GM13976 (cell line): ENCODE results near the gene HDLBP.

ENCODE experiments used
- DNase-seq: peaks from one replicate; pipeline ENCODE4 v3.0.0; 2012; ENCODE audit warnings: low spot score
- in situ Hi-C: fragments of 300-500 bp; cut with MboI; formaldehyde crosslinking; loops from one replicate; pipeline ENCODE4 v1.12.0; 2022; ENCODE audit warnings: low sequenced_read_pairs, mixed read lengths, inconsistent platforms; ENCODE audit not compliant: unreplicated experiment
- TF ChIP-seq, protein P1 (sequence below): IDR thresholded peaks from 2 replicates; pipeline ENCODE4 v1.5.1; 2012; ENCODE audit warnings: borderline replicate concordance, mild to moderate bottlenecking; ENCODE audit not compliant: insufficient read depth; ENCODE audit errors: extremely low read depth, missing control alignments, control extremely low read depth

The HDLBP gene

DNA sequence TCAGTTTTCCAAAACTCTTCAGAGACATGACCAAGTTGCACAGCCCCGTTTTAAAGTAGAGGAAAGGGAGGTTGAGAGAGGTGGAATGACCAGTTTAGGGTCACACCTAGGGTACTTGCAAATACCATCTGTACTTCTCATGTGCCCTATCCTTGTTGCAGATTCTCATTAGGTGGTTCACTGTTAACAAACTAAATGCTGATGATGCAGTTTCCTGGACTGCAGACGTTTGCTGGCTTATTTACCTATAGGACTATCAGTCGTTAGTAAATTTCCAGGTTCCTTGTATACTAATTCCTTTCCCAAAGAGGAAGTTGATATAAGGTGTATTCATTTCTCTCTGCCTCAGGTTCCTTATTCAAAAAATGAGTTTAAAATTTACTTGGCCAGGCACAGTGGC is 42.1 kb upstream of the HDLBP start:
- TF ChIP-seq, protein P1, sequence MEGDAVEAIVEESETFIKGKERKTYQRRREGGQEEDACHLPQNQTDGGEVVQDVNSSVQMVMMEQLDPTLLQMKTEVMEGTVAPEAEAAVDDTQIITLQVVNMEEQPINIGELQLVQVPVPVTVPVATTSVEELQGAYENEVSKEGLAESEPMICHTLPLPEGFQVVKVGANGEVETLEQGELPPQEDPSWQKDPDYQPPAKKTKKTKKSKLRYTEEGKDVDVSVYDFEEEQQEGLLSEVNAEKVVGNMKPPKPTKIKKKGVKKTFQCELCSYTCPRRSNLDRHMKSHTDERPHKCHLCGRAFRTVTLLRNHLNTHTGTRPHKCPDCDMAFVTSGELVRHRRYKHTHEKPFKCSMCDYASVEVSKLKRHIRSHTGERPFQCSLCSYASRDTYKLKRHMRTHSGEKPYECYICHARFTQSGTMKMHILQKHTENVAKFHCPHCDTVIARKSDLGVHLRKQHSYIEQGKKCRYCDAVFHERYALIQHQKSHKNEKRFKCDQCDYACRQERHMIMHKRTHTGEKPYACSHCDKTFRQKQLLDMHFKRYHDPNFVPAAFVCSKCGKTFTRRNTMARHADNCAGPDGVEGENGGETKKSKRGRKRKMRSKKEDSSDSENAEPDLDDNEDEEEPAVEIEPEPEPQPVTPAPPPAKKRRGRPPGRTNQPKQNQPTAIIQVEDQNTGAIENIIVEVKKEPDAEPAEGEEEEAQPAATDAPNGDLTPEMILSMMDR: no peak
- DNase-seq: no peak
- in situ Hi-C loops: no loop called here

DNA sequence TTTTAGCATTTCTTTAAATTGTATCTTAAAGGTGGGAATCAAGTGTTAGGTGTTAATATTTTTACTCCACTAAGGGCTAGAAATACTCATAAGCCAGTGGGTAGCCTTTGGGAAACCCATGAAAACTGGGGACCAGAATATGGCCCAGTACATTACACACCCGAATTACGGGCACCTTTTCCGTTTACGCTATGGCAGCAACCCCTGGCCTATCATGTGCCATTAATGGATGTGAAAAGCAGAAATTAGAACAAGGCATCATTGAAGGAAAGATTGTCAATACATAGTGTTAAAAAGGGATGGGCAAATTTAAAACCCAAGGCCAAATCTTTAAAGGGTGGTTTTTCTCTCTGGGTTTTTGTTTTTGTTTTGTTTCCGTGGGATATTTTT is 41.4 kb upstream of the HDLBP start:
- TF ChIP-seq, protein P1: no peak
- no peak for DNase-seq
- in situ Hi-C loops: no loop called here

DNA sequence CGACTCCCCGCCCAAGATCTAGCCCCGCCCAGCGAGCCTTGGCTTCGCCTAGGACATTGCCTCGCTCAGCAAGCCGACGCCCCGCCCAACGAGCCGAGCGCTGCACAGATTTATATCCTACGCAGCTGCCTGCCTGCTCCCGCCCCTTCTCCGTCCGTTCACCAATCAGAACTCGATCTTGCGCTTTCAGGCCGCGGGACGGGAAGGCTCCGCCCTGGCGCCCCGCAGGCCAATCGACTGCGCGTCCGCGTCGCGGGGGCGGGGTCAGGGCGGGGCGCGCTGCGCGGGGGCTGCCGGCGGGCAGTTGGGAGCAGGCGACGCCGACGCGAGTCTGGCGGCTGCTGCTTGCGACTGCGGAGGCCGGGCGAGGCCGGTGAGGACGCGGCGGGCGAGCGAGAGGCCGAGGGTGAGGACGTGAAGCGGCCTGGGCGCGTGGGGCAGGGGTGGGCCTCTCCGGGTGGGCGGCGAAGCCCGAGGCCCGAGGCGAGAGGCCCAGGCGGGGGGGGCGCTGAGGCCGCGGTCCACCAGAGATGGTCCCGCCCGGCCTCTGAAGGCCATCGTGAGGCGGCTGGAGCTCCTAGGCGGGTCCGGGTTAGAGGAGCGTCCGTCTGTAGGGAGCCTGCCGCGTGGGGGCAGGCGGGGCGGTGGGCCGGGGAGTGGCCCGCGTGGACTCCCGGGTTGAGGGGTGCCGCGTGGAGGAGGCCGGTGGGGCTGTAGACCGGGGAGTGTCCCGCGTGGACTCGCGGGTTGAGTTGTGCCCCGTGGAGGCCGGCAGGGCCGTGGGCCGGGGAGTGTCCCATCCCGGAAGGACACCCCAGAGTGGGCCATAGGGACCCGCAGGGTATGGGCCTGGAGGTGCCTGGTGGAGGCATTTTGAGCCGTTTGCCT is 40.8 kb upstream of the HDLBP start, which contains the start of gene FARP2:
Gene FARP2, plus strand, starts transcription at position 303 of the 888 bp plus-strand sequence. CDS start 16,823 bp downstream, outside the sequence.
- DNase-seq: peak; percentile 93
- in situ Hi-C loops: no loop called here
- TF ChIP-seq, protein P1: no peak

DNA sequence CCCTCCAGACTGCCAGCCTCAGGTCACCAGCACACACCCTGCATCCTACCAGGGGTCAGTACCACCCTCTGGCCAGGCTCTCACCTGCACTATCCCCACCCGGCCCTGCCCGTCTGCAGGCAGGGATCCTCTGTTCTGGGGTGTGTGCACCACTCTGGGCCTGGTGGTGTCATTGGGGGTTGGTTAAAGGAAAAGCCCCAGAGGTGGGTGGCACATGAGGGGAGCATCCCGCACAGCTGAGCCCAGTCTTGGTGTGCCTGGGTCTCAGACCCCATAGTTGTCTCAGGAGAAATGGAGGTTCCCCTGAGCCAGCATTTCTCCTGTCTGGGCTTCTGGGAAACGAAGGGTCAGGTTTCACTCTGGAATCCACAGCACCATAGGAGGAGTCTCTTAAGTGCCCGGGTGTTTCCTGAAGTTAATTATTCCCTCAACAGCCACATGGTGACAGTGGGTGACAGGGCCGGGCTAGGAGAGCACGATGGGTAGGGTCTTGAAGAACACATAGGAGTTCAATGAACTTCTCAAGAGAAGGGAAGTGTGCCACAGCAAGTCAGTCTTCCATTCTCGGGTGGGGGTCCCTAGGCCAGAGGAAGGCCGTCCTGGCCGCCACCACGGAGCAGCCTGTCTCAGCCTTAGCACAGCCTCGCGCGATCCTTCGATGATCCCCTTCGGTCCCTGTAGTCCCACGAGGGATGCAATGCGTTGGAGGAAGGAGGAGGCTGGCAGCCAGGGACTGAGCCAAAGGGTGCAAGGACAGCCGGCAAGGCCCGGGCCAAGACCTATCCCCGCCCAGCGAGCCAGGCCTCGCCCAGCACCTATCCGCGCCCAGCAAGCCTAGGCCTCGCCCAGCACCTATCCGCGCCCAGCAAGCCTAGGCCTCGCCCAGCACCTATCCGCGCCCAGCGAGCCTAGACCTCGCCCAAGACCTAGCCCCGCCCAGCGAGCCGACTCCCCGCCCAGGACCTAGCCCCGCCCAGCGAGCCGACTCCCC is 39.5 kb upstream of the HDLBP start:
- TF ChIP-seq, protein P1: no peak
- peak; percentile 68 for DNase-seq
- in situ Hi-C loops: no loop called here

DNA sequence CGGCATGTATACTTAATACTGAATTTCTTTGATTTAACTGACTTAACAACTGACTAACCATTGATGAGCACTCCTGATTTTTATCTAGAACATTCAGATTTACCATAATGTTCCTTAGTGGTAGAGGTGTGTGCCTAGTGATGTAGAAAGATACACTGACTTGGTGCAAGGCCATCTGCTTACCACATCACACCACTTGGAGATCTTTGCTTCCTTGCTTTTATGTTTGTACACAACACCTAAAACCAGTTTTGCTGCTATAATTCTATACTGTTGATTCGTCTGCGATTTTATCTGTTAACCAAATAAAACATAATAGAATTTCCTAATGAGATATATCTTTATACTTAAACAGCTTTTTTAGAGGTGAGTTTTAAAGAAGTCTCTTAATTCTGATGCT is 36.8 kb upstream of the HDLBP start:
- TF ChIP-seq, protein P1: no peak
- in situ Hi-C loops: no loop called here
- no peak for DNase-seq

DNA sequence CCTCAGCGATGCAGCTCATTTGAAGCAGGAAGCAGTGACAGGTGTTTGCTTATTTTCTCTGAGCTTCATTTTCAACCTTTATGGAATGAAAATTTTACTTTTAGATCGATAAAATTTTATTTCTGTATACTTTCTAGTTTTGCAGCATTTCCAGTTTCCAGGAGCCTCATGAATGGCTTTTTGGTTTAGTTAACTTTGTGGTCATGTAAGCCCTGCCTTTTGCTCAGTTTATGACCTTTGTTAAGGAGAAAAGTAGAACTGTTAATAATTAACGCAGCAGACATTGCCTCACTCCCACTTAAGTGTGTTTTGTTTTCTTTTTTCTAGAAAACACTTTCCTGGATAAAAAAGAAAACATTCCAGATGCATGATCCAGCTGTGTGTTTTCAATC is 36.2 kb upstream of the HDLBP start:
- DNase-seq: no peak
- TF ChIP-seq, protein P1: no peak
- in situ Hi-C loops: no loop called here
